HG03064 (cell line): ENCODE measurements around the gene NRCAM.

Experiments used
- ATAC-seq: cut with Tn5 transposase; IDR thresholded peaks from one replicate; pipeline ENCODE4 v1.9.1; 2021; ENCODE audit warnings: low read depth; ENCODE audit not compliant: unreplicated experiment

Gene NRCAM

GRCh38 chr7:108143658-108144420, 312.4 kb downstream of the NRCAM start:
- ATAC-seq, result no peak

- ATAC-seq, result no peak
Measured at GRCh38 chr7:108142675-108143259, 313.5 kb downstream of the NRCAM start.

GRCh38 chr7:108142180-108142579, 314.1 kb downstream of the NRCAM start:
- no peak for ATAC-seq

GRCh38 chr7:108140671-108141070, 315.6 kb downstream of the NRCAM start:
- no peak for ATAC-seq

GRCh38 chr7:108138911-108139310, 317.3 kb downstream of the NRCAM start:
- no peak for ATAC-seq

- no peak for ATAC-seq
Measured at GRCh38 chr7:108137993-108138392, 318.2 kb downstream of the NRCAM start.

- ATAC-seq, result no peak
Measured at GRCh38 chr7:108137040-108137439, 319.2 kb downstream of the NRCAM start.

- peak; percentile 15 for ATAC-seq
Measured at GRCh38 chr7:108136191-108136688, 320.0 kb downstream of the NRCAM start.

GRCh38 chr7:108135446-108136190, 320.6 kb downstream of the NRCAM start:
- ATAC-seq, result peak; percentile 98

- no peak for ATAC-seq
Measured at GRCh38 chr7:108134486-108134885, 321.8 kb downstream of the NRCAM start.

- no peak for ATAC-seq
Measured at GRCh38 chr7:108132551-108133265, 323.5 kb downstream of the NRCAM start.

- ATAC-seq, result no peak
Measured at GRCh38 chr7:108130261-108130660, 326.0 kb downstream of the NRCAM start, which contains the start of gene LAMB4. Gene LAMB4 (minus strand): TSS chr7:108130361. CDS start chr7:108123164, 7,197 bp downstream.

GRCh38 chr7:108129018-108129965, 326.9 kb downstream of the NRCAM start:
- ATAC-seq, result no peak

GRCh38 chr7:108128514-108128913, 327.7 kb downstream of the NRCAM start:
- ATAC-seq, result no peak

GRCh38 chr7:108127461-108127860, 328.8 kb downstream of the NRCAM start:
- ATAC-seq, result no peak

GRCh38 chr7:108124820-108125219, 331.4 kb downstream of the NRCAM start:
- ATAC-seq, result no peak

- no peak for ATAC-seq
Measured at GRCh38 chr7:108122181-108122580, 334.1 kb downstream of the NRCAM start.

- ATAC-seq, result no peak
Measured at GRCh38 chr7:108120933-108121332, 335.3 kb downstream of the NRCAM start.

GRCh38 chr7:108120196-108120595, 336.0 kb downstream of the NRCAM start:
- no peak for ATAC-seq

- ATAC-seq, result no peak
Measured at GRCh38 chr7:108118959-108119358, 337.3 kb downstream of the NRCAM start.
